HEK293 (cell line): Measurements from ENCODE around the gene PODN.

ENCODE experiments used
- BCL11A ChIP-seq: fragments of 450-650 bp; formaldehyde crosslinking; IDR thresholded peaks from 2 replicates; pipeline ENCODE4 v1.5.1; 2016; ENCODE audit warnings: low read depth, missing biosample characterization, missing genetic modification characterization
- BCL11B ChIP-seq: fragments of 450-650 bp; formaldehyde crosslinking; IDR thresholded peaks from 2 replicates; pipeline ENCODE4 v1.5.1; 2016; ENCODE audit warnings: low read depth, missing biosample characterization, missing genetic modification characterization
- CTCF ChIP-seq: fragments of 450-650 bp; formaldehyde crosslinking; IDR thresholded peaks from 2 replicates; pipeline ENCODE4 v1.5.1; 2016; ENCODE audit warnings: missing biosample characterization, missing genetic modification characterization
- KLF9 ChIP-seq: fragments of 450-650 bp; formaldehyde crosslinking; IDR thresholded peaks from 2 replicates; pipeline ENCODE4 v1.5.1; 2016; ENCODE audit warnings: missing biosample characterization, missing genetic modification characterization, low read depth
- MZF1 ChIP-seq: fragments of 450-650 bp; formaldehyde crosslinking; IDR thresholded peaks from 2 replicates; pipeline ENCODE4 v1.5.1; 2017; ENCODE audit warnings: missing biosample characterization, missing genetic modification characterization, borderline replicate concordance
- RBAK ChIP-seq: fragments of 450-650 bp; formaldehyde crosslinking; IDR thresholded peaks from 2 replicates; pipeline ENCODE4 v1.5.1; 2016; ENCODE audit warnings: missing biosample characterization, missing genetic modification characterization
- SALL2 ChIP-seq: fragments of 450-650 bp; formaldehyde crosslinking; IDR thresholded peaks from 2 replicates; pipeline ENCODE4 v1.5.0; 2017; ENCODE audit warnings: missing biosample characterization, mild to moderate bottlenecking, missing genetic modification characterization, borderline replicate concordance
- SP2 ChIP-seq: fragments of 450-650 bp; formaldehyde crosslinking; IDR thresholded peaks from 2 replicates; pipeline ENCODE4 v1.5.1; 2016; ENCODE audit warnings: missing biosample characterization, missing genetic modification characterization
- ZBTB7A ChIP-seq: fragments of 450-650 bp; formaldehyde crosslinking; IDR thresholded peaks from 2 replicates; pipeline ENCODE4 v1.5.1; 2016; ENCODE audit warnings: low read depth, missing biosample characterization, missing genetic modification characterization
- ZNF274 ChIP-seq, 2 experiments: fragments of 200-500 bp in 1 of 2; fragments of 450-650 bp in 1 of 2; sonication (Bioruptor generic) in 1 of 2; formaldehyde crosslinking in 1 of 2; IDR thresholded peaks; 2 replicates each; pipeline versions ENCODE4 v1.5.1 to v1.6.1; 2014 to 2016; ENCODE audit warnings: borderline replicate concordance in 1 of 2, inconsistent platforms in 1 of 2, low read length in 1 of 2, missing biosample characterization in 1 of 2, missing genetic modification characterization in 1 of 2
- ZNF521 ChIP-seq: fragments of 450-650 bp; formaldehyde crosslinking; IDR thresholded peaks from 2 replicates; pipeline ENCODE4 v1.5.1; 2017; ENCODE audit warnings: missing biosample characterization, mild to moderate bottlenecking, missing genetic modification characterization
- ZNF645 ChIP-seq: fragments of 450-650 bp; formaldehyde crosslinking; IDR thresholded peaks from 2 replicates; pipeline ENCODE4; 2016; ENCODE audit warnings: missing biosample characterization, missing genetic modification characterization
- ZNF658 ChIP-seq: fragments of 450-650 bp; formaldehyde crosslinking; IDR thresholded peaks from 2 replicates; pipeline ENCODE4; 2016; ENCODE audit warnings: missing biosample characterization, missing genetic modification characterization
- ZNF785 ChIP-seq: fragments of 450-650 bp; formaldehyde crosslinking; IDR thresholded peaks from 2 replicates; pipeline ENCODE4 v1.5.1; 2016; ENCODE audit warnings: missing biosample characterization, missing genetic modification characterization

GRCh38 chr1:53116933-53117600, 55.1 kb downstream of the PODN start:
- TF ChIP-seq CTCF (no peak), BCL11A (tag by site-specific recombination) (no peak), RBAK (no peak), ZNF645 (tag by site-specific recombination) (no peak), MZF1 (tag by site-specific recombination) (no peak), BCL11B (no peak), SP2 (no peak), ZNF274 (IDR thresholded peaks at IDR 0.05; ENCODE audit: low read length) (no peak), ZNF274 (tag by site-specific recombination; IDR thresholded peaks at IDR 0.05; ENCODE audit: borderline replicate concordance) (no peak), ZNF785 (tag by site-specific recombination) (no peak), KLF9 (tag by site-specific recombination) (no peak), SALL2 (no peak), ZBTB7A (tag by site-specific recombination) (no peak), ZNF658 (tag by site-specific recombination) (no peak), ZNF521 (tag by site-specific recombination) (no peak)
